Neural crest cell (in vitro differentiated cells): ENCODE measurements around the gene PKP2. TPM values are rescaled to one million over a fixed set of nuclear protein-coding genes. Genes with fewer than 3 reads are reported as not detected.

Experiments used
- DNase-seq: peaks from one replicate; pipeline ENCODE4 v3.0.0; 2021; ENCODE audit warnings: low read depth, mixed read lengths, low spot score
- H3K27ac Mint-ChIP-seq: one replicate; pipeline ENCODE4 v1.8.0; 2021; ENCODE audit warnings: mild to moderate bottlenecking, mixed read lengths; ENCODE audit not compliant: unreplicated experiment
- H3K27me3 Mint-ChIP-seq: 2 replicates; pipeline ENCODE4 v1.8.0; 2021; ENCODE audit warnings: low read depth, mild to moderate bottlenecking, mixed read lengths
- H3K36me3 Mint-ChIP-seq: 2 replicates; pipeline ENCODE4 v1.8.0; 2021; ENCODE audit warnings: low read depth, mild to moderate bottlenecking, mixed read lengths
- H3K4me1 Mint-ChIP-seq: 2 replicates; pipeline ENCODE4 v1.8.0; 2021; ENCODE audit warnings: mixed read lengths
- H3K4me3 Mint-ChIP-seq: one replicate; pipeline ENCODE4 v1.8.0; 2021; ENCODE audit warnings: mild to moderate bottlenecking, mixed read lengths
- H3K9me3 Mint-ChIP-seq: 2 replicates; pipeline ENCODE4 v1.8.0; 2021; ENCODE audit warnings: mixed read lengths
- total RNA-seq: library from RNA; stranded (reverse); gene quantifications from 2 replicates; pipeline ENCODE4 v1.2.1, GENCODE V29; 2021
- TF ChIP-seq, protein P1 (sequence below): fragments of 200-600 bp; sonication (generic); conservative IDR thresholded peaks from 2 replicates; pipeline ENCODE4 v1.5.0; 2021; ENCODE audit warnings: antibody characterized with exemption, mild to moderate bottlenecking

The PKP2 gene
- total RNA-seq, 1 donor from 2014 or later, result 3.6 TPM

GRCh38 chr12:32834122-32834521 lies 62.5 kb downstream of the PKP2 start:
- TF ChIP-seq, protein P1, sequence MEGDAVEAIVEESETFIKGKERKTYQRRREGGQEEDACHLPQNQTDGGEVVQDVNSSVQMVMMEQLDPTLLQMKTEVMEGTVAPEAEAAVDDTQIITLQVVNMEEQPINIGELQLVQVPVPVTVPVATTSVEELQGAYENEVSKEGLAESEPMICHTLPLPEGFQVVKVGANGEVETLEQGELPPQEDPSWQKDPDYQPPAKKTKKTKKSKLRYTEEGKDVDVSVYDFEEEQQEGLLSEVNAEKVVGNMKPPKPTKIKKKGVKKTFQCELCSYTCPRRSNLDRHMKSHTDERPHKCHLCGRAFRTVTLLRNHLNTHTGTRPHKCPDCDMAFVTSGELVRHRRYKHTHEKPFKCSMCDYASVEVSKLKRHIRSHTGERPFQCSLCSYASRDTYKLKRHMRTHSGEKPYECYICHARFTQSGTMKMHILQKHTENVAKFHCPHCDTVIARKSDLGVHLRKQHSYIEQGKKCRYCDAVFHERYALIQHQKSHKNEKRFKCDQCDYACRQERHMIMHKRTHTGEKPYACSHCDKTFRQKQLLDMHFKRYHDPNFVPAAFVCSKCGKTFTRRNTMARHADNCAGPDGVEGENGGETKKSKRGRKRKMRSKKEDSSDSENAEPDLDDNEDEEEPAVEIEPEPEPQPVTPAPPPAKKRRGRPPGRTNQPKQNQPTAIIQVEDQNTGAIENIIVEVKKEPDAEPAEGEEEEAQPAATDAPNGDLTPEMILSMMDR, result no peak

GRCh38 chr12:32828552-32828951 lies 68.0 kb downstream of the PKP2 start:
- Mint-ChIP-seq H3K4me1 (no peaks in the 10 kb centered on the region), H3K27me3 (no peaks in the 10 kb centered on the region), H3K4me3 (no peak overlapping the region), H3K9me3 (no peaks in the 10 kb centered on the region), H3K27ac (no peak overlapping the region), H3K36me3 (no peaks in the 10 kb centered on the region)
- no peak for DNase-seq
- TF ChIP-seq, protein P1, result no peak

More at GRCh38 chr12:32834122-32834521, 62.5 kb downstream of the PKP2 start:
- no peak overlapping the region for H3K27ac Mint-ChIP-seq
- DNase-seq, result no peak
- no peaks in the 10 kb centered on the region for H3K9me3 Mint-ChIP-seq
- H3K27me3 Mint-ChIP-seq, result no peaks in the 10 kb centered on the region
- H3K36me3 Mint-ChIP-seq, result peaks cover 3% of the 10 kb centered on the region
- H3K4me3 Mint-ChIP-seq, result no peak overlapping the region
- no peaks in the 10 kb centered on the region for H3K4me1 Mint-ChIP-seq

GRCh38 chr12:32828120-32828519 lies 68.5 kb downstream of the PKP2 start:
- DNase-seq, result no peak
- Mint-ChIP-seq H3K36me3 (no peaks in the 10 kb centered on the region), H3K9me3 (no peaks in the 10 kb centered on the region), H3K4me3 (no peak overlapping the region), H3K27me3 (no peaks in the 10 kb centered on the region), H3K4me1 (no peaks in the 10 kb centered on the region), H3K27ac (no peak overlapping the region)
- TF ChIP-seq, protein P1, result no peak

- no peak for DNase-seq
- peaks cover 2% of the 10 kb centered on the region for H3K36me3 Mint-ChIP-seq
- H3K27me3 Mint-ChIP-seq, result no peaks in the 10 kb centered on the region
- TF ChIP-seq, protein P1, result no peak
- H3K4me1 Mint-ChIP-seq, result no peaks in the 10 kb centered on the region
- no peaks in the 10 kb centered on the region for H3K9me3 Mint-ChIP-seq
- H3K4me3 Mint-ChIP-seq, result no peak overlapping the region
- no peak overlapping the region for H3K27ac Mint-ChIP-seq
These were observed 69.7 kb downstream of the PKP2 start for GRCh38 chr12:32826807-32827412.

DNA sequence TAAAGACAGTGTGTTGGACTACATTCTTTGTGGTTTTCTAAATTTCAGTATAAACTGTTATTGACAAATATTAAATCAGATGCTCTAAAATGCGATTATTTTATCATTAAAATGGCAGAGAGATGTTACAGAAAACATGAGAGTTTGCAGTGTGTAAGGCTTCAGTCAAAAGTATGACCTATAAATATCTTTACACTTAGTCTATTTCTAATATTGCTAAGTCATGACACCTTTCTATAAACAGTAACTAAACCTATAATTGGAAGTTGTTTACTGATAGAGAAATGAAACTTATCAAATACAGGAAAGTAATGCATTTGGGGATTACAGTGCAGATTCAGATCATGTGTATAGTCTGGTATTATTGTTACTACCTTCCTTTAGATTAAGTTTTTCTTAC lies 72.0 kb downstream of the PKP2 start:
- DNase-seq, result no peak
- TF ChIP-seq, protein P1, result no peak
- H3K27me3 Mint-ChIP-seq, result no peaks in the 10 kb centered on the region
- no peaks in the 10 kb centered on the region for H3K4me1 Mint-ChIP-seq
- peaks cover 2% of the 10 kb centered on the region for H3K36me3 Mint-ChIP-seq
- no peak overlapping the region for H3K27ac Mint-ChIP-seq
- H3K4me3 Mint-ChIP-seq, result no peak overlapping the region
- no peaks in the 10 kb centered on the region for H3K9me3 Mint-ChIP-seq
